NCI-H2029 (cell line): Measurements from ENCODE around the gene PGAM2.

Experiments
- DNase-seq: peaks from one replicate; lab custom pipeline; 2025; lab: John Stamatoyannopoulos, UW

Gene PGAM2

DNA sequence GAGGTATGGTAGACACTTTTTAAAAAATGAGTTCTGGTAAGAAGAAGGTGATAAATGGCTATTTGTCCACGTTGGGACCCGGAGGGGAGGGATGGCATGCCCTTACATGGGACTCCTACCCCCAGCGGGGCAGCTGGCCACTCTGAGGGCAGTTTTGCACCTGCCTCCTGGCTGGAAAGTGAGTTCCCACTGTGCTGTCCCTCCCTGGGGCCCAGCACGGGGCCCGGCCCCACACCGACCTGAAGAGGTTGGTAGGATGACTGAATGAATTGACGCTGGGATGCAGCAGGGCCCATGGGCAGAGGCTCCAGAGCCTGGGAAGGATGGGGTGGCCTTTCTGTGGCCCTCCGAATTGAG is 38.2 kb upstream of the PGAM2 start:
- DNase-seq: no peak

DNA sequence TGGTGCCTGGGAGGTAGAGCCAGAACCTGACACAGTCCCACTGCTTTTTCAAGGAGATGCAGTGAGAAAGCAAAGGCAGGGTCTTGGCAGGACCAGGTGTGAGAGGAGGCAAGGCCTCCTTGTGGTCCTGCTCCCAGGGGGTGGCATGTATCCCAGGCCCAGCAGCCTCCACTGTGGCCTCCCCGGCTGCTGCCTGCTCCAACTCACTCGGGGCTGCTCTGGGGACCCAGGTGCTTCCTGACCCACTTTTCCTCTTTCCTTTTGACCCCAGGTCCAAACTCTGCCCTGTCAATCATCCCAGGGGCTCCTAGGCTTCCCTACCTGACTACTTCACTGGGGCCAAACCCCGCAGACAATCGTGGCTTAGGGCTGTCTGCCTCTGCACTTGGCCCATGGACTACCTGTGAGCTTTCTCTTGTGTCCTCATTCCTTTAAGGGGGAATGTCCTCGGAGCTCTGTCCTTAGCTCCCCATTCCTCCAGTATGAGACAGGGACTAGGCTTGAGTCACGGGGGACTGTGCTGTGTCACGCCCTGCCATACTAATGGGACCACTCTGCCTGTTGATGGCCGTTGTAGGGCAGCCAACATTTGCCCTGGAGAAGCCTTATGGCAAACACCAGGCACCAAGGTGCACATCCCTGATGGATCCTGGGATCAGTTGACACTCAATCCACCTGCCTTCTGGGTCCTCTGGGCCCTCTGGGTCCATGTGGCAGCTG is 37.6 kb upstream of the PGAM2 start:
- no peak for DNase-seq

DNA sequence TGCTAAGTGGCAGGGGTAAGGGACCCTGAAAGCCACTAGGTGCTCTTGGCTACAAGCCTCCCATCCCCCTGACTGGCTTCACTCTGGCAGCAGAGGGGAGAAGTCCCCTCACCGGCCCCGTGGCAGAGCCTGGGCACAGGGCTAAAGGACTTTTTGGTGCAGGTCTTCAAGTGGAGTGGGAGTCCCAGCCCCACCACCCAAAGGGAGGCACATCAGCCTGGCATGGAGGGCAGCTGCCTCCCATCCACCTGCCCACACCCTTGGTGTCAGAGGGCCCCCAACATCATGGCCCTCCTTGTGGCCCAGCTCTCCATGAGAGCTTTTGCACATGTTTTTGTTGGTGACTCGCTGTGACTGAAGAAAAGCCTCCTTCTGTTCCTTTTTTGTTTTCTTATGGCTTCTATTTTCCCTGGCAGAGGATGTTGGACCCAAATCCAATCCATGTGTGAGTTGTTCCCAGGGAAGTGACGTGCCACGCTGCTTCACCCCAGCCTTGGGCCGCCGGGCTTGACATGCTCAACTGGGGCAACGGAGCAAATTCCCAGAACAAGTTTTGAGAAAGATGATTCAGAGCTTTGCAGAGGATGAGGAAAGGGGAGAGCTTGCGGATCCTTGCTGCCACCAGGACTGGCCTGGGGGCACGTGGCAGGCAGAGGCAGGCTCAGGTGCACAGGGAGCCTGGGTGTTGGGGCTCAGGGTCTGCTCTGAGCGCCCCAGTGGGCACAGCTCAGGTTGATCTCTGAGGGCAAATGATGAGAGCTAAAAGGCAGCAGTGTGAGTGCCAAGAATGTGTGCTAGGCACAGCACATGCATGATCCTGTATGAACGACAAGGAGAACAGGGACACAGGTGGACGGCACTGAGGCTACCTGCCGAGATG is 36.8 kb upstream of the PGAM2 start:
- no peak for DNase-seq

DNA sequence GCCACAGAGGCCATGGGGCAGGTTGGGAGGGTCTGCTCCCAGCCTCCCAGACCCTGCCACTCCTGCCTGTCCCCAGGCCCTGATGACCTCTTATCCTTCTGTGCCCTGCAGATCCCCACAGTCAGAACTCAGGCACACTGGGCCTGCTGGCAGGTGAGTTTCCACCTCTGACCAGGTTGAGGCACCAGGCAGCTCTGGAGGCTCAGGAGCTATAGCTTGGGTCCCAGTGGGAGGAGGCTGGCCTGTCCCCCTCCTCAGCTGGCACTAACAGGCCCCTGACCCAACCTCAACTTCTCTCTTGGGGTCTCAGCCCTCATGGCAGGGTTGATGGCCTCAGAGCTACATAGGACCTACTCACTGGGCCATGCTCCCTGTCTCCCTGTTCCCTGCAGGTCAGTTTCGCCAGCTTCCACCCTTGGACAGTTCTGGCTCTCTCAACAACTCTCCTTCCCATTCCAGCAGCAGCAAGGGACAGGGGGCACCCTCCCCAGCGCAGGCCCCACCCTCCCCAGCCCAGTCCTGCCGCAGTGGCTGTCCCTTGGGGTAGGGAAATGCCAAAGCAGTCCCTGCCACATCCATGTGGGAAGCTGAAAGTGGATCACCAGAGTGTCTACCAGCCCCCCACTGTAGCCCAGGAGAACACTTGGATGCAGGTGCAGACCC is 36.1 kb upstream of the PGAM2 start:
- DNase-seq: no peak

DNA sequence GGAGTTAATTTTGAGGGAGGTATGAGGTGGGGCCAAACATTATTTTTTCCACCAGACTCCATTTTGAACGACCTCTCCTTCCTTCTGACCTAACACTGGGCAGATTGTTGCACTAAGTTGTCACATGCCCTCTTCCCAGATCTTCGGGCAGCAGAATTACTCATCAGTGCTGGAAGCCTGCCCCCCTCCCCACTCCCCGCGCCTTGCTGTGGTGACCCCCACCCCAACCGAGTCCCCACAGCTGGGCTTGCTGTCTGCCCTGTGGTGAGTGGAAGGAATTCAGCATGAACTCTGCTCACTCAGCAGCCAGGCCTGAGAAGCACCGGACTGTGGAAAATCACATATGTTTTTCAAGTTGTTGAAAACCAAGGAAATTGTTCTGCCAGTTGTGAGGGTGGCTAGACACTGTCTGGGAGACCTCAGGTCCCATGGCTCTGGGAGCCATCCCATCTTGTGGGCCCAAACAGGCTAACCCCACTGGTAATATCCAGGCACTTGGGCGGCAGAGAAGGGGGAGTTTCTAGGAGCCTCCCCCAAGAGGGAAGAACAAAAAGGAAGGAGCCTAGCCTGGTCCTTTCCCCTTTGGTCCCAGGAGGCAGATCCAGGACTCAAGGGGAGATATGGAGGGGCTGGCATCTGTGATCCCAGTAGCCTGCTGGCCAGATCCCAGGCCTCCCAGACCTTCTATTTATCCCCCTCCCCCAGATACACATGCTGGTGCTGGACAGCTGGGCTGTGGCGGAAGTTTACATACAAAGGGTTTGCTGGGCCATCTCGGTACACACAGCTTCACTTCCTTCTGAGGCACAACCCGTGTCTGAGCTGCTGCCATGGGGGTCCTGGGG is 35.3 kb upstream of the PGAM2 start:
- DNase-seq: no peak

DNA sequence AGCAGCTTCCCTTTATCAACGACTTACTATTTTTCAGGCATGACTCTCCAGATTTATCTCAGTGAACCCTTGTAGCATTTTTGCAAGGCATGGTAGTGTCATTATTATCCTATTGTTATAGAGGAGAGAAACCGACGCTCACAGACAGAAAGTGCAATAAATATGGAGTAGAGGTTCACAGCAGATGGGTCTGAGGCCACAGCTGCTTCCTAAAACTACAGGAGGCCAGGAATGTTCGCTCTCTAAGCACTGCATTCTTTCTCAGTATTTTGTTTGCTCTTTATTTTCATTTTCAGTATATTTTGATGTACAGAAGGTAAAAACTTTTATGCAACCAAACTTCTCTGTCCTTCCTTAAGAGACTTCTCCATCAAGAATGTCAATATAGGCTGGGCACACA is 34.3 kb upstream of the PGAM2 start:
- no peak for DNase-seq

DNA sequence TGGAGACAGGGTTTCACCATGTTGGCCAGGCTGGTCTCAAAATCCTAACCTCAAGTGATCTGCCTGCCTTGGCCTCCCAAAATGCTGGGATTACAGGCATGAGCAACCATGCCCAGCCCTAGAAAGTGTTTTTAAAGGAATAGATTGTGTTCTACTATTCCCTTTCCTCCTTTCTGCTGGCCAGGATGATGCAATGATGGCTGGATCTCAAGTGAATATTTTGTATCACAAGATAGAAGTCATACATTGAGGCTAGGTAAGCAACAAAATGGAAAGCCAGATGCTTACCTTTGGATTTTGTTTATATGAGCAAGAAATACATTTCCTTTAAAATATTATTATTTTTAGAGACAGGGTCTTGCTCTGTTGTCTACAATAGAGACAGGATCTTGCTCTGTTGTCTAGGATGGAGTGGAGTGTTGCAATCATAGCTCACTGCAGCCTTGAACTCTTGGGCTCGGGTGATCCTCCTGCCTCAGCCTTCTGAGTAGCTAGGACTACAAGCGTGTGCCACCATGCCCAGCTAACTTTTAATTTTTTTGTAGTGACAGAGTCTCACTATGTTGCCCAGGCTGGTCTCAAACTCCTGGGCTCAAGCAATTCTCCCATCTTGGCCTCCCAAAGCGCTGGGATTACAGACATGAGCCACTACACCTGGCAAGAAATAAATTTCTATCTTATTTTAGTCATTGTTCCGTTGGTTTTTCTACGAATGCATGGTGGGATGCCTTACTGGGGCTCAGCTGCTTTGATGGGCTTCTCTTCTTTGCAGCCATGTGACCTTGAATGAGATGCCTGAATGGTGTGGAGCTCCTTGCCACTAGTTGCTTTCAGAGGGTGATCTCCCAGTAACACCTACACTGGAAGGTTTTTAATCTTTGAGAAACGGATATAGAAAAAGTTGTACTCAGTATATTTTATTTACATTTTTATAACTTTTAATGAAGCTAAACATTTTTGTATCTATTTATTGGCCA is 33.0 kb upstream of the PGAM2 start:
- no peak for DNase-seq

DNA sequence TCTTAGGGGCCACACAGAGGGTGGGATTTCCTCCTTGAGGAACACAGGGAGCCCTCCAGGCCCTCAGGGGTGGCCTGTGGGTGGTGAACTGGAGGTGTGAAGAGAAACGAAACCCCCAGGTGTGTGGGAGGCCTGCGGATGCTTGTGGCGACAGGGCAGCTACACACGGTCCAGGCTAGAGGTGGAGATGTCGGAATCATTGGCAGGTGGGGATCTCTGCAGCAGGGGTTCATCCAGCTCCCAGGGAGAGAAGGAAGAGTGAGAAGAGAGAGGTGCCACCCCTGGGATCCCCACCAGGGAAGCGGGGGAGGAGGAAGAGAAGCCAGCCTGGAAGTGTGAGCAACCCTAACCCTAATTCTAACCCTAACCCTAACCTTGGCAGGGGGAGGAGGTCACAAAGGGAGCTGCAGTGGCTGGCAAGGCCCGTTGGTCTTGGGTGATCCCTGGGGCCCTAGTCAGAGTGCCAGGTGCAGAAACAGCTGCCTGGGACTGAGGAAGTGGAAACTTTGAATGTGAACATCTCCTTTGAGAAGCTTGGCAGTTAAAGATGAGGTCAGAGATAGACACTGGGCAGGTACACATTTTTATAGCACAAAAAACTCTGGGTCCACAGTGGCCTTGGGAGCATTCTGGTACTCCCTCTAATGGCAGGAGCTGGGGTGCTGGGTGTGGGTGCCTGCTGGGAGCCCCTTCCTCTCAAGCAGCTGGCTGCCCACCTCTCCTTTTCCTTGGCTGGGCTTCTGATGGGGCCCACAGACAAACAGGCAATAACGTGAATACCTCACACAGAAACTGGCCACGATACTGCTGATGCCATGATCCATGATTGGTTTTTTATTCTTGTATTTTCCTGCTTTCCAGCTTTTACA is 31.9 kb upstream of the PGAM2 start:
- DNase-seq: no peak

DNA sequence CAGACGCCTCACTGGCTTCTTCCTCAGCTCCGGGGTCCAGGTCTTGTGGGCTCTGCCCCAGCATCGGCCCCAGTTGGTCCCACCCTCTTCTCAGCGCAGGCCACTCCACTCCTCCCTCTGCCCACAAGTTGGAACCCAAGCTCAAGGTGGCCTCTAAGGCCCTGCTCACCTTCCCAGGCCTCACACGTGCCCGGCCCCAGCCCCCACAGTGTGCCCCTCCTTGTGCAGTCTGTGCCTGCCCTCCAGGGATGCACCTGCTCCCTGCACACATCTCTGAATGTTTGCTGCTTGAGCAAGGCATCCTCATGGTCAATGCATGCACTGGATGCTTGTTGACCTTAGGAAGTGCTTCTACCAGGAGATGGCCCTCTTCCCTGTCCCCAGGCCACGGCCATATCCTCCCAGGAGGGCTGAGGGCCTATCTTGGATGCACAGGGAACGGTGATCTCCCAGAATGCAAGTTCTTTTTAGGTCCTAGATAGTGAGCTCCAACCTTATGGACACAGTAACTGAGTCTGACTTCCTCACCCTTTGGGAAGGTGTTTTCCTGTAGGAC is 31.0 kb upstream of the PGAM2 start:
- DNase-seq: no peak

DNA sequence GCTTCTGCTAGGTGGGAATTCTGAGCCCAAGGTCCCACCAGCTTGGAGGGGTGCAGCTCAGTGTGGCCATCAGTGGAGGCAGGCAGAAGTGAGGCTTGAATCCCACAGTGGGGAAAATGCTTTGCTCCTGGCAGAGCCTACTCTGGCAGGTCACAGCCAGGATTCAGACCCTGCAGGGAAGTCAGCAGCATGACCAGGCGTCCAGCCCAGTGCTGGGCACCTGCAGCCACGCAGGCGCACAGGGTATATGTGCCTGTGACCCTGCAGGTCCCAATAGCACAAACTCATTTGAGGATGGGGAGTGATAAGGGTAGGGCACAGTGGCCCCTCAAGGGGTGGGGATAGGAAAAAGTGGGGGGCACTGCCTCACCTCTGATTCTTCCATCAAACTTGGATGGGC is 30.4 kb upstream of the PGAM2 start:
- no peak for DNase-seq

DNA sequence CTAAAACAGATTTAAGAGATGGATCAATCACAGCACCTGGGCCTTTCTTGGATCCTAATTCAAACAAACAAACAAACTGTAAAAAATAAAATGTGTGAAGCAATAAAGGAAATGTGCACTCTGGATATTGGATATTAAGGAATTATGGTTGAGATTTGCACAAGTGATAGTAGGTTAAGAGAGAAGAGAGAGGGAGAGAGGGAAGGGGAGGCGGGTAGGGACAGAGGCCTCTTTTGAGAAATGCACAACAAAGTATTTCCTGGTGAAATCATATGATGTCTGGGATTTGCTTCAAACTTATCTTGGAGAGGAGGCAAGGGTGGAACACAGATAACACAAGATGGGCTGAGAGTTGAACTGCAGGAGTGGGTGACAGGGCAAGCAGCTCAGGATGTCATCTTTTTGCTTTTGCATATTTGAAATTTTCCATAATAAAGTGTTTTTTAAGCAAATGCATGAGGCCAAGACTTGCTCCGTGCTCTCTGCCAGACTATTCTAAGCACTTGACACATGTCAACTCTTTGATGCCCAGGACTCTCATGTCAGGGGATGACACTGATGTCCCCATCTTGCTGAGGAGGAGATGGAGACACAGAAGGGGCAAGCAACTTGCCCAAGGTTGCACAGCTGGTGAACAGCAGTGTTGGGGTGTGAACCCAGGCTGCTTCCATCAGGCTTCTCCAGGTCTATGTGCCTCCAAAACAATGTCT is 29.7 kb upstream of the PGAM2 start:
- no peak for DNase-seq

DNA sequence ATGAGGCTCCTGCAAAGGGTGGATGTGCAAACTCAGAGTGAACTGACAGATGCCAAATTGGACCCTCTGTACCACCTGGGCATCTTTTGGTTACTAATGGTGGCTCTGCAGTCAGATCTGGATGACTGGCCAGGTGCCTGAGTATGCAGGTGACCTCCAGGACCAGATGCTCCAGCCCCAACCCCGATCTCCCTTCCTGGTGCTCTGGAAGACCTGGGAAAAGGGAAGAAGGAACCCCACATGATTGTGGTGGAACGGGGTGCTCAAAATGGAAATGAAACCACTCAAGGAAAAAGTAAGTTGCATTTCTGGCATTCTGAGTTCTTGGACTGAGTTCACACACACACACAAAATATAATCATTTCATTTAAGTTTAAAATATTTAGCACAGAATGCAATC is 29.0 kb upstream of the PGAM2 start:
- no peak for DNase-seq

DNA sequence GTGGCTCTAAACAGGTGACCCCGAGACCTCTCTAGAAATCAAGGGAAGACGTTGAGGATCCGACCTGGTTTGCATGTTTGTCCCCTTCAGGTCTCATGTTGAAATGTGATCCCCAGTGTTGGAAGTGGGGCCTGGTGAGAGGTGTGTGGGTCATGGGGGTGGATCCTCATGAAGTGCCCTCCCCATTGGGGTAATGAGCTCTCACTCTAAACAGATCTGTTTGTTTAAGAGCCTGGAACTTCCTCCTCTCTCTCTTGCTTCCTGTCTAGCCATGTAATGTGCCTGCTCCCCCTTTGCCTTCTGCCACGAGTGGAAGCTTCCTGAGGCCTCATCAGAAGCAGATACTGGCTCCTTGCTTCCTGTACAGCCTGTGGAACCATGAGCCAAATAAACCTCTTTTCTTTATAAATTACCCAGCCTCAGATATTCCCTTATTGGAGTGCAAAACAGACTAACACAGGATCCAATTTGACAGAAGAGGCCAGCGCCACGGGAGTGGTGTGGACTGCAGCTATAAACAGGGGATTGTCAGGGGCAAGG is 27.8 kb upstream of the PGAM2 start:
- no peak for DNase-seq

DNA sequence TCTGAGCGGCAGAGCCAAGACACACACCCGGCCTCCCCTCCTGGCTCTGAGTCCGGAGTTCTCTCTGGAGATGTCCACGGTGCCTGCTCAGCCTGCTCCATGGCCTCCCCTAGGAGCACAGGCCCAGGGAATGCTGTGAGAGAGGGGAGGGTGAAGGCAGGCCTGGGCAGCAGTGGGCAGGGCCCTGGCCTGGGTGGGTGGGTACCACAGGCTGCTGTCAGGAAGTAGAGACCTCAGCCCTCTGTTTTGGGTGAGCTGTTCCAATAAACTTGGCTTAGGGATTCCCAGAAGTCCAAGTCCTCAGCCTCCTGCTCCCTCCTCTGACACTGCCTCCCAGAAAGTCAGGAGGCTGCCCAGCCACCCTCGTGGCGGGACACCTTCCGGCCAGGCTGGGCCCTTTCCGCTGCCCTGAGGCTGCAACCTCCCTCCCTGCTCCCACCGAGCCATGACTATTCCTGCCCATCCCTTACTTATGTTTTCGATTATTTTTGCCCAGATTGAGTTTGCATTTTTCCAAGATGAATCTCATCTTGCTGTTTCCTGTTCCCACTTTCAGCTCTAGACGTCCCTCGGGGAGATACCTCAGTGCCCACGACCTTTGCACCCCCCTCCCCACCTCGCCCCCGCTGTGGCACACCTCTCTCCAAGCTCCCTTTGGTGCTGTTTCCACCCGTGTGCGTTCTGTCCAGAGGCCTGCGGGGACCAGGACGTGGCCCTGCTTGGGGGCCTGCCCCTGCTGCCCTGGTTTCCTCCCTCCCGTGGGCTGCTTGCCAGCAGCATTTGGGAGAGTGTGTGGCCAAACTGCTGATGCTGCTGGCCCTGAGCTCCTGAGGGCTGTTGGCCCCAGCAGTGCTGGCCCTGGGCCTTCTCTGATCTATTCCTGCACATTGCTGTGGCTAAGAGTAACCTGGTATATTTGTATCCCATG is 22.8 kb upstream of the PGAM2 start:
- DNase-seq: no peak

DNA sequence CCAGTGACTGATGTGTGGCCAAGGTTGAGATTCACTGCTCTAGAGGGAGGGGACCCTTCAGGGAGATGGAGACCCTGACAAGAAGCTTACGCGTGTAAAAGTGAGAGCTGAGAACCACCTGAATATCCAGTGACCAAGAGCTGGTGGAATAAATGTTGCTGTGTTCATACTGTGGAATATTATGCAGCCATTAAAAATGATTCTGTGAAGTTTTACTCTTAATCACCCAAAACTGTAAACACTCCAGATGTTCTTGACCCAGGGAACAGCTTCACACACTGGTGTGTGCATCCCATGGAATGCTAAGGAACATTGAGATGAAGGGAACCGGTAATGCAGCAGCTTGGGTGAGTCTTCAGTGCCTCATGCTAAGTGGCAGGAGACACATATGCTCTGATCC is 21.3 kb upstream of the PGAM2 start:
- no peak for DNase-seq

DNA sequence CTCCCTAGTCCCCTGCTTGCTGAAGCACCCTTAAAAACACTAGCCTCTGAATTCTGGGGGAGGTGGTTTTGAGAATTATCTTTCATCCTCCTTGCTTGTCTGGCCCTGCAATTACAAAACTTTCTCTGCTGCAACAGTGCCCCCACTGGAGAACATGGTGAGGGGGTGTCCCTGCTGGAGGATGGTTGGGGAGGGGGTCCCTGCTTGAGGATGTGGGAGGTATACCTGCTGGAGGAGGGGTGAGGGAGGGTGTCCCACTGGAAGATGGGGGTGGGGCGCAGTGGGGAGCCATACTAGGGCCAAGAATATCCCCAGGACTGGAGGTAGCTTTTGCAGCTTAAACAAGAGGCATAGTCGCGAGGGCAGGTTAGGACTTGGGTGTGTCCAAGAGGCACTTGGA is 20.2 kb upstream of the PGAM2 start:
- no peak for DNase-seq

DNA sequence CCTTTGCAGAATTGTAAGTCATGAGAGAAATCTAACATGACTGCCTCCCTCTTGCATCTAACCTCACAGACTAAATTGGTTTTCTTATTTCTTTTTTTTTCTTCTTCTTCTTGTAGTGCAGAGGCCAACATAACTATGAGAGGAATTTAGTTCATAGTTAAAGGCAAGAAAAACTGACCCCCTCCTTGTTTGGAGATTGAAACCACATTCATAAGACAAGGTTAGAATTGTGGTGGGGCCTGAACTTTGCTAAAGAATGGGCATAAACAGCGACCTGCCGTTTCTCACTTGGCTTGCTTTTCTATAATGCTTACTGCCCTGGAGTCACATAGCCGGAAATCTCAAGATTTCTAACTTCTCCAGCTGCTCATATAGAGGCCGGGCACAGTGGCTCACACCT is 19.3 kb upstream of the PGAM2 start:
- no peak for DNase-seq

DNA sequence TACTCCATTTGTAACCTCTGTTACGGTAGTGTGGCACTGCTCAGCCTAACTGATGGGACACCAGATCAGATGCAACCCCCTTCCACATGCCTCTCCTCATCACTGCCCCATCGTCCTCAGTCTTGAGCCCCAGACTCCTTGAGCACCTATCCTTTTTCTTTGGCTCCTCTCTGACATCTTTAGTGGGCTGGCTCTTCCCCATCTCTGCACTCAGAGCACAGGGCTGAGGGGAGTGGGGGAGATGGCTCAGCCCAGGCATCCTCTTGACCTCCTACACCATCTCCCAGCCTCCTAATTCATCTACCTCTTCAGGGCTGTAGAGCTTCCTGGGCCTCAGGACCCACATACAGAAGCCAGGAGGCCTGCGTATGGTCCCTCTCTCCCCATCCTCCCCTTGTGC is 18.4 kb upstream of the PGAM2 start:
- no peak for DNase-seq
